Measurements from ENCODE around the gene THAP2.
A peak's percentile ranks its signal among the peaks of the same experiment; 100 is the strongest.

THAP2 gene

GRCh38 chr12:71663561-71664410 lies at the start of gene THAP2, which contains the start of gene ZFC3H1:
Gene THAP2 (plus strand): TSS chr12:71664301. CDS start chr12:71664510, 209 bp downstream.
Gene ZFC3H1 (minus strand): TSS chr12:71663848. CDS start chr12:71663610, 238 bp downstream.
- DNase-seq, result peak; percentile 95

- DNase-seq, result no peak
These were observed 42.2 kb upstream of the THAP2 start for GRCh38 chr12:71621938-71622337.

GRCh38 chr12:71625476-71625875 lies 38.6 kb upstream of the THAP2 start:
- DNase-seq, result no peak

- DNase-seq, result no peak
These were observed 38.0 kb upstream of the THAP2 start for GRCh38 chr12:71626098-71626497.

- DNase-seq, result no peak
These were observed 37.3 kb upstream of the THAP2 start for GRCh38 chr12:71626768-71627167.

- DNase-seq, result no peak
These were observed 36.6 kb upstream of the THAP2 start for GRCh38 chr12:71627438-71628002.

GRCh38 chr12:71636704-71637115 lies 27.4 kb upstream of the THAP2 start:
- DNase-seq, result peak; percentile 65

GRCh38 chr12:71638499-71638898 lies 25.6 kb upstream of the THAP2 start:
- DNase-seq, result no peak

- no peak for DNase-seq
These were observed 24.8 kb upstream of the THAP2 start for GRCh38 chr12:71639341-71639760.

GRCh38 chr12:71640316-71640715 lies 23.8 kb upstream of the THAP2 start:
- DNase-seq, result no peak

GRCh38 chr12:71641390-71641789 lies 22.7 kb upstream of the THAP2 start:
- no peak for DNase-seq

- DNase-seq, result no peak
These were observed 21.8 kb upstream of the THAP2 start for GRCh38 chr12:71642264-71642663.

GRCh38 chr12:71645268-71645667 lies 18.8 kb upstream of the THAP2 start:
- DNase-seq, result no peak

- no peak for DNase-seq
These were observed 17.6 kb upstream of the THAP2 start for GRCh38 chr12:71646512-71646911.

GRCh38 chr12:71648537-71648936 lies 15.6 kb upstream of the THAP2 start:
- no peak for DNase-seq

- DNase-seq, result no peak
These were observed 14.7 kb upstream of the THAP2 start for GRCh38 chr12:71649401-71649800.

- DNase-seq, result no peak
These were observed 11.4 kb upstream of the THAP2 start for GRCh38 chr12:71652656-71653055.

- no peak for DNase-seq
These were observed 11.0 kb upstream of the THAP2 start for GRCh38 chr12:71653137-71653536.

- DNase-seq, result no peak
These were observed 9.9 kb upstream of the THAP2 start for GRCh38 chr12:71654200-71654599.

GRCh38 chr12:71655495-71655894 lies 8.6 kb upstream of the THAP2 start:
- DNase-seq, result no peak

GRCh38 chr12:71655907-71656306 lies 8.2 kb upstream of the THAP2 start:
- DNase-seq, result no peak

- no peak for DNase-seq
These were observed 7.4 kb upstream of the THAP2 start for GRCh38 chr12:71656740-71657139.

- no peak for DNase-seq
These were observed 2.0 kb upstream of the THAP2 start for GRCh38 chr12:71661977-71662530.

Data from NCI-H1694 (cell line).